Right lung (tissue), 5 donors: ENCODE data around the gene GABRR1. TPM values are rescaled to one million over a fixed set of nuclear protein-coding genes. Genes with fewer than 3 reads are reported as not detected.
A peak's percentile ranks its signal among the peaks of the same experiment; 100 is the strongest.
"Not testable (repeated sequence)": the region's sequence is repeated elsewhere in the genome, so short reads cannot be mapped to it uniquely, and the experiment has no call there.

ENCODE experiments used
- DNase-seq, 2 donors: peaks; one replicate each; pipeline ENCODE4 v3.0.0-alpha.2; 2013
- polyA plus RNA-seq, 5 donors: library from polyadenylated mRNA; unstranded; fragments of 120-200 nt; gene quantifications; one replicate each; pipeline versions ENCODE4 v1.2.1 to v1.2.3, GENCODE V29; 2013; ENCODE audit warnings: inconsistent platforms in 1 of 5, low replicate concordance in 1 of 5; ENCODE audit not compliant: insufficient read length in 5 of 5, insufficient read depth in 1 of 5

GABRR1 gene
- polyA plus RNA-seq, 5 donors = 0.08 TPM; not detected in 4

GRCh38 chr6:89160331-89161092 lies 56.6 kb downstream of the GABRR1 start:
- no peak for DNase-seq

- DNase-seq = no peak
Measured at GRCh38 chr6:89154131-89154530, 63.0 kb downstream of the GABRR1 start.

- no peak for DNase-seq
Measured at GRCh38 chr6:89148016-89148750, 69.0 kb downstream of the GABRR1 start.

GRCh38 chr6:89146718-89147700 lies 70.1 kb downstream of the GABRR1 start:
- peak; percentile 37 to 56 for DNase-seq

- DNase-seq = peak; percentile 72 to 74
Measured at GRCh38 chr6:89145956-89146717, 71.0 kb downstream of the GABRR1 start, which contains the start of gene PM20D2. TSS of gene PM20D2 (plus strand) at chr6:89146055. CDS start at chr6:89146145, 90 bp downstream.

GRCh38 chr6:89145091-89145955 lies 71.8 kb downstream of the GABRR1 start:
- DNase-seq = peak; percentile 42

- no peak for DNase-seq
Measured at GRCh38 chr6:89144354-89144906, 72.7 kb downstream of the GABRR1 start.

GRCh38 chr6:89140347-89141156 lies 76.6 kb downstream of the GABRR1 start:
- DNase-seq = no peak

- DNase-seq = no peak
Measured at GRCh38 chr6:89139509-89140346, 77.4 kb downstream of the GABRR1 start.

- DNase-seq = no peak
Measured at GRCh38 chr6:89138173-89138572, 79.0 kb downstream of the GABRR1 start.

GRCh38 chr6:89134723-89135122 lies 82.4 kb downstream of the GABRR1 start:
- DNase-seq = no peak

GRCh38 chr6:89133981-89134380 lies 83.2 kb downstream of the GABRR1 start:
- no peak for DNase-seq

- no peak for DNase-seq
Measured at GRCh38 chr6:89132057-89132456, 85.1 kb downstream of the GABRR1 start.

GRCh38 chr6:89131599-89131998 lies 85.6 kb downstream of the GABRR1 start:
- no peak for DNase-seq

- DNase-seq = not testable (repeated sequence)
Measured at GRCh38 chr6:89128256-89128671, 88.9 kb downstream of the GABRR1 start.
